H1 (cell line): ENCODE data around the gene CDC42BPB. TPM values are rescaled to one million over a fixed set of nuclear protein-coding genes. Genes with fewer than 3 reads are reported as not detected.

Experiments
- CTCF ChIA-PET: fragments of 300-600 bp; sonication (Branson Sonifier 250); formaldehyde crosslinking; loops from one replicate; lab custom pipeline; 2021; ENCODE audit not compliant: partially characterized antibody; lab: Charles Lee
- POLR2A ChIA-PET: fragments of 300-600 bp; sonication (Branson Sonifier 250); formaldehyde crosslinking; loops from one replicate; lab custom pipeline; 2021; ENCODE audit warnings: inconsistent platforms; ENCODE audit not compliant: partially characterized antibody; lab: Charles Lee
- DNase-seq, 2 experiments: peaks; one replicate each; pipeline versions ENCODE4 v3.0.0 to v3.0.0-alpha.2; 2010 to 2022; ENCODE audit warnings: low spot score in 2 of 2, low read depth in 1 of 2, mixed read lengths in 1 of 2
- FAIRE-seq: peaks from 2 replicates; lab custom pipeline; 2011; peaks lifted over from hg19 to GRCh38; lab: Jason Lieb, UNC
- H2AFZ ChIP-seq: 2 replicates; pipeline ENCODE4 v1.8.1; 2012; ENCODE audit warnings: low read length, inconsistent platforms
- H2AK5ac ChIP-seq: 2 replicates; pipeline ENCODE4 v1.6.1; 2013; ENCODE audit warnings: low read depth, low read length
- H2BK120ac ChIP-seq: replicated peaks from 2 replicates; pipeline ENCODE3; 2013; ENCODE audit warnings: low read depth, low read length, inconsistent platforms
- H2BK12ac ChIP-seq: 2 replicates; pipeline ENCODE4 v1.6.1; 2013; ENCODE audit warnings: low read depth, low read length
- H2BK15ac ChIP-seq: 2 replicates; pipeline ENCODE4 v1.6.1; 2013; ENCODE audit warnings: low read length
- H2BK20ac ChIP-seq: 2 replicates; pipeline ENCODE4 v1.6.1; 2013; ENCODE audit warnings: low read length
- H2BK5ac ChIP-seq: 2 replicates; pipeline ENCODE4 v1.6.1; 2013; ENCODE audit warnings: low read depth, low read length
- H3K14ac ChIP-seq: 2 replicates; pipeline ENCODE4 v1.6.1; 2013; ENCODE audit warnings: inconsistent platforms; ENCODE audit not compliant: insufficient read length
- H3K18ac ChIP-seq: 2 replicates; pipeline ENCODE4 v1.6.1; 2013; ENCODE audit warnings: low read length; ENCODE audit errors: extremely low read depth
- H3K23ac ChIP-seq: 2 replicates; pipeline ENCODE4 v1.6.1; 2013; ENCODE audit warnings: inconsistent platforms; ENCODE audit not compliant: insufficient read length
- H3K23me2 ChIP-seq: 2 replicates; pipeline ENCODE4 v1.6.1; 2013; ENCODE audit warnings: low read depth, low read length
- H3K27ac ChIP-seq: 2 replicates; pipeline ENCODE4 v1.6.1; 2011; ENCODE audit warnings: low read depth, low read length, inconsistent platforms
- H3K27me3 ChIP-seq, 4 experiments: replicated peaks in 1 of 4; 1 replicate in 1 of 4; 2 replicates in 3 of 4; pipeline versions ENCODE4 v1.6.1 to v1.8.1; 2011 to 2013; ENCODE audit warnings: low read length in 3 of 4, mild to moderate bottlenecking in 3 of 4, inconsistent platforms in 2 of 4, mixed read lengths in 2 of 4, moderate library complexity in 1 of 4; ENCODE audit not compliant: control insufficient read depth in 3 of 4, insufficient read depth in 3 of 4; ENCODE audit errors: extremely low read depth in 1 of 4
- H3K36me3 ChIP-seq, 4 experiments: 2 replicates each; pipeline versions ENCODE4 v1.6.1 to v1.8.1; 2011 to 2013; ENCODE audit warnings: mild to moderate bottlenecking in 4 of 4, low read length in 3 of 4, moderate library complexity in 2 of 4, control low read depth in 1 of 4, inconsistent platforms in 1 of 4; ENCODE audit not compliant: insufficient read depth in 4 of 4, control insufficient read depth in 2 of 4
- H3K4ac ChIP-seq: replicated peaks from 2 replicates; pipeline ENCODE3; 2013; ENCODE audit warnings: low read length, low read depth, mixed read lengths, inconsistent platforms; ENCODE audit not compliant: insufficient read length
- H3K4me1 ChIP-seq, 4 experiments: replicated peaks in 1 of 4; 1 replicate in 1 of 4; 2 replicates in 3 of 4; pipeline versions ENCODE4 v1.6.1 to v1.8.1; 2011 to 2013; ENCODE audit warnings: low read length in 3 of 4, inconsistent platforms in 2 of 4, mixed read lengths in 1 of 4; ENCODE audit not compliant: insufficient read depth in 4 of 4, control insufficient read depth in 3 of 4
- H3K4me2 ChIP-seq, 2 experiments: 2 replicates each; pipeline versions ENCODE4 v1.6.1 to v1.8.1; 2011 to 2013; ENCODE audit warnings: low read depth in 2 of 2, low read length in 2 of 2, control low read depth in 1 of 2, inconsistent platforms in 1 of 2, mild to moderate bottlenecking in 1 of 2; ENCODE audit not compliant: insufficient read depth in 1 of 2
- H3K4me3 ChIP-seq, 4 experiments: fragments of 200-600, 300-600 bp in 1 of 4; sonication (generic), shearing (Covaris generic), sonication (Bioruptor Twin) in 1 of 4; 2 replicates each; pipeline versions ENCODE4 v1.5.1 to v1.8.1; 2011 to 2016; ENCODE audit warnings: low read length in 4 of 4, low read depth in 3 of 4, control low read depth in 2 of 4, inconsistent platforms in 2 of 4, mild to moderate bottlenecking in 2 of 4, mixed read lengths in 1 of 4, moderate library complexity in 1 of 4; ENCODE audit not compliant: insufficient read depth in 2 of 4; ENCODE audit errors: extremely low read depth in 1 of 4
- H3K56ac ChIP-seq: replicated peaks from 2 replicates; pipeline ENCODE3; 2013; ENCODE audit warnings: low read depth, mild to moderate bottlenecking, mixed read lengths, low read length, inconsistent platforms; ENCODE audit not compliant: insufficient read length
- H3K79me1 ChIP-seq: 2 replicates; pipeline ENCODE4 v1.6.1; 2013; ENCODE audit warnings: low read depth, low read length, control low read depth
- H3K79me2 ChIP-seq, 2 experiments: 2 replicates each; pipeline versions ENCODE4 v1.6.1 to v1.8.1; 2012 to 2013; ENCODE audit warnings: low read length in 2 of 2, mild to moderate bottlenecking in 2 of 2, inconsistent platforms in 1 of 2; ENCODE audit not compliant: insufficient read depth in 2 of 2, control insufficient read depth in 1 of 2
- H3K9ac ChIP-seq, 4 experiments: replicated peaks in 1 of 4; 1 replicate in 1 of 4; 2 replicates in 3 of 4; pipeline versions ENCODE4 v1.6.1 to v1.8.1; 2011 to 2013; ENCODE audit warnings: low read depth in 3 of 4, low read length in 3 of 4, control low read depth in 2 of 4, mild to moderate bottlenecking in 2 of 4, moderate library complexity in 2 of 4, inconsistent platforms in 1 of 4; ENCODE audit errors: extremely low read depth in 1 of 4
- H3K9me3 ChIP-seq, 2 experiments: 2 replicates each; pipeline versions ENCODE4 v1.6.1 to v1.8.1; 2012 to 2013; ENCODE audit warnings: mild to moderate bottlenecking in 2 of 2, moderate library complexity in 2 of 2, control low read depth in 1 of 2, inconsistent platforms in 1 of 2, low read depth in 1 of 2, low read length in 1 of 2, mixed read lengths in 1 of 2; ENCODE audit not compliant: insufficient read depth in 2 of 2
- H4K20me1 ChIP-seq, 2 experiments: replicated peaks in 1 of 2; 2 replicates each; pipeline versions ENCODE3 to v1.8.1; 2011 to 2013; ENCODE audit warnings: inconsistent platforms in 2 of 2, low read length in 2 of 2, mild to moderate bottlenecking in 1 of 2; ENCODE audit not compliant: insufficient read depth in 2 of 2, control insufficient read depth in 1 of 2
- H4K5ac ChIP-seq: 2 replicates; pipeline ENCODE4 v1.6.1; 2013; ENCODE audit warnings: low read length, low read depth, mixed read lengths, inconsistent platforms; ENCODE audit not compliant: insufficient read length
- H4K8ac ChIP-seq: 2 replicates; pipeline ENCODE4 v1.8.0; 2013; ENCODE audit warnings: mild to moderate bottlenecking, moderate library complexity, low read length, inconsistent platforms; ENCODE audit not compliant: insufficient read depth; ENCODE audit errors: extremely low read depth
- H4K91ac ChIP-seq: replicated peaks from 2 replicates; pipeline ENCODE3; 2013; ENCODE audit warnings: low read length, mixed read lengths, inconsistent platforms; ENCODE audit not compliant: insufficient read length
- CEBPB ChIP-seq: IDR thresholded peaks from 2 replicates; pipeline ENCODE4 v1.6.1; 2012; ENCODE audit warnings: low read depth, low read length
- CHD1 ChIP-seq: IDR thresholded peaks from 2 replicates; pipeline ENCODE4 v1.6.1; 2012; ENCODE audit warnings: low read depth, low read length, improper control_type of control experiment
- EP300 ChIP-seq, 2 experiments: IDR thresholded peaks; 1 replicate in 1 of 2; 2 replicates in 1 of 2; pipeline ENCODE4 v1.6.1; 2011 to 2012; ENCODE audit warnings: low read depth in 2 of 2, low read length in 2 of 2, mild to moderate bottlenecking in 2 of 2, borderline replicate concordance in 1 of 2, inconsistent platforms in 1 of 2, moderate library complexity in 1 of 2
- MAFK ChIP-seq: IDR thresholded peaks from 2 replicates; pipeline ENCODE4 v1.6.1; 2012; ENCODE audit warnings: low read depth, mild to moderate bottlenecking, improper control_type of control experiment, low read length
- POLR2A ChIP-seq, 2 experiments: IDR thresholded peaks; 1 replicate in 1 of 2; 2 replicates in 1 of 2; pipeline ENCODE4 v1.6.1; 2011; ENCODE audit warnings: low read depth in 2 of 2, low read length in 2 of 2, mild to moderate bottlenecking in 2 of 2; ENCODE audit errors: control extremely low read depth in 1 of 2
- POU5F1 ChIP-seq: IDR thresholded peaks from 2 replicates; pipeline ENCODE4 v1.6.1; 2011; ENCODE audit warnings: low read depth, mild to moderate bottlenecking, low read length, moderate library complexity
- SAP30 ChIP-seq: fragments of 300-600 bp; sonication (generic); IDR thresholded peaks from 2 replicates; pipeline ENCODE4 v1.7.1; 2012; ENCODE audit warnings: low read length, moderate library complexity, mild to moderate bottlenecking, inconsistent platforms; ENCODE audit not compliant: insufficient read depth, insufficient replicate concordance
- SIN3A ChIP-seq, 2 experiments: IDR thresholded peaks in 1 of 2; conservative IDR thresholded peaks in 1 of 2; 2 replicates each; pipeline ENCODE4 v1.6.1; 2011 to 2012; ENCODE audit warnings: low read length in 2 of 2, improper control_type of control experiment in 1 of 2, low read depth in 1 of 2, mild to moderate bottlenecking in 1 of 2
- SRF ChIP-seq: IDR thresholded peaks from 2 replicates; pipeline ENCODE4 v1.6.1; 2011; ENCODE audit warnings: mild to moderate bottlenecking, low read depth, low read length, moderate library complexity
- TAF7 ChIP-seq: optimal IDR thresholded peaks from 2 replicates; pipeline ENCODE3; 2011; ENCODE audit warnings: low read depth, mild to moderate bottlenecking, inconsistent platforms, low read length, moderate library complexity, borderline replicate concordance
- TBP ChIP-seq: IDR thresholded peaks from 2 replicates; pipeline ENCODE4 v1.6.1; 2011; ENCODE audit warnings: low read depth, low read length, improper control_type of control experiment
- TEAD4 ChIP-seq: IDR thresholded peaks from 2 replicates; pipeline ENCODE4 v1.6.1; 2012; ENCODE audit warnings: low read depth, low read length, inconsistent platforms, mixed read lengths
- WGBS, 2 experiments: shearing (Covaris generic) in 1 of 2; methylation state at CpG; one replicate each; pipeline versions ENCODE4 v1.1.6 to v1.1.7; 2013 to 2015; ENCODE audit warnings: low lambda C conversion rate in 2 of 2, mixed read lengths in 2 of 2, inconsistent platforms in 1 of 2, low coverage in 1 of 2, missing lambda C conversion rate in 1 of 2; ENCODE audit not compliant: insufficient replicate concordance in 2 of 2, insufficient coverage in 1 of 2, insufficient read length in 1 of 2; ENCODE audit errors: extremely low coverage in 1 of 2, missing lambda C conversion rate in 1 of 2; 5-methylcytosine and 5-hydroxymethylcytosine counted together
- polyA plus RNA-seq, 7 experiments: library from polyadenylated mRNA; depleted of rRNA in 3 of 7; stranded (reverse) in 5 of 7; unstranded in 2 of 7; fragments of >200 nt in 5 of 7; fragments of 200-250 nt in 2 of 7; gene quantifications; 1 replicate in 5 of 7; 2 replicates in 1 of 7; 4 replicates in 1 of 7; pipeline versions ENCODE4 v1.2.1 to v1.2.3, GENCODE V29; 2011 to 2013; ENCODE audit warnings: missing spikeins in 2 of 7, mixed read lengths in 2 of 7
- total RNA-seq: library from RNA; stranded (reverse); fragmentation: NEBNext Ultra II Directional; extraction: Animal tissue kit (Norgen Biotek cat#: 25700); gene quantifications from 2 replicates; pipeline ENCODE4 v1.2.1, GENCODE V29; 2021

The CDC42BPB gene
- total and polyA plus RNA-seq, 2 of the 8 experiments (the other 6 are each of a cell fraction or from before 2014, with no cell fraction given), result 51.2 to 88.2 TPM

DNA sequence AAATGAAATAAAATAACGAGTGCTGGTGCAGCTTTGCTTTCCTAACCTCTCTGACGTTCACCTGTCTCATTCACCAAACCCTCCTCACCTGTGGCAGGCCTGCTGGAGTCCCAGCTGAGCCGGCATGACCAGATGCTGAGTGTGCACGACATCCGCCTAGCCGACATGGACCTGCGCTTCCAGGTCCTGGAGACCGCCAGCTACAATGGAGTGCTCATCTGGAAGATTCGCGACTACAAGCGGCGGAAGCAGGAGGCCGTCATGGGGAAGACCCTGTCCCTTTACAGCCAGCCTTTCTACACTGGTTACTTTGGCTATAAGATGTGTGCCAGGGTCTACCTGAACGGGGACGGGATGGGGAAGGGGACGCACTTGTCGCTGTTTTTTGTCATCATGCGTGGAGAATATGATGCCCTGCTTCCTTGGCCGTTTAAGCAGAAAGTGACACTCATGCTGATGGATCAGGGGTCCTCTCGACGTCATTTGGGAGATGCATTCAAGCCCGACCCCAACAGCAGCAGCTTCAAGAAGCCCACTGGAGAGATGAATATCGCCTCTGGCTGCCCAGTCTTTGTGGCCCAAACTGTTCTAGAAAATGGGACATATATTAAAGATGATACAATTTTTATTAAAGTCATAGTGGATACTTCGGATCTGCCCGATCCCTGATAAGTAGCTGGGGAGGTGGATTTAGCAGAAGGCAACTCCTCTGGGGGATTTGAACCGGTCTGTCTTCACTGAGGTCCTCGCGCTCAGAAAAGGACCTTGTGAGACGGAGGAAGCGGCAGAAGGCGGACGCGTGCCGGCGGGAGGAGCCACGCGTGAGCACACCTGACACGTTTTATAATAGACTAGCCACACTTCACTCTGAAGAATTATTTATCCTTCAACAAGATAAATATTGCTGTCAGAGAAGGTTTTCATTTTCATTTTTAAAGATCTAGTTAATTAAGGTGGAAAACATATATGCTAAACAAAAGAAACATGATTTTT lies 151.9 kb downstream of the CDC42BPB start:
- H4K8ac ChIP-seq, result no peak overlapping the region
- no peak overlapping the region for H2AFZ ChIP-seq
- H3K23me2 ChIP-seq, result no peaks in the 10 kb centered on the region
- no peak overlapping the region for H4K91ac ChIP-seq
- H2BK5ac ChIP-seq, result no peak overlapping the region
- 95% methylated on average over 38 of the region's 38 CpGs; no CpG with 5 or more reads in 1 of the 2 experiments for WGBS, 2 experiments
- no peak overlapping the region for H2AK5ac ChIP-seq
- no peak overlapping the region for H3K4me3 ChIP-seq
- no peak overlapping the region for H3K4ac ChIP-seq
- H4K5ac ChIP-seq, result no peak overlapping the region
- no peaks in the 10 kb centered on the region for H3K4me1 ChIP-seq
- no peaks in the 10 kb centered on the region for H3K79me2 ChIP-seq
- no peaks in the 10 kb centered on the region for H3K79me1 ChIP-seq
- no peak overlapping the region for H3K14ac ChIP-seq
- H3K56ac ChIP-seq, result no peak overlapping the region
- no peak overlapping the region for H2BK12ac ChIP-seq
- ChIA-PET POLR2A (no interaction called here), CTCF (interaction anchor here (0.7 kb wide), 1 partner anchor 19 kb away, joined by 3 read pairs; no protein-coding TSS in a partner anchor)
- H3K9me3 ChIP-seq, result peaks cover 3 to 15% of the 10 kb centered on the region in 2 experiments; a peak in 2 of 4 replicates
- no peak overlapping the region for H3K9ac ChIP-seq
- FAIRE-seq, result no peak
- H2BK15ac ChIP-seq, result no peak overlapping the region
- H3K4me2 ChIP-seq, result no peak overlapping the region
- no peaks in the 10 kb centered on the region for H3K27me3 ChIP-seq
- H2BK20ac ChIP-seq, result no peak overlapping the region
- H3K36me3 ChIP-seq, result peaks cover 0 to 21% (median 7%) of the 10 kb centered on the region in 4 experiments; a peak in 3 of 8 replicates
- DNase-seq, result no peak
- no peak overlapping the region for H3K27ac ChIP-seq
- H3K18ac ChIP-seq, result no peak overlapping the region
- H3K23ac ChIP-seq, result no peak overlapping the region
- no peak overlapping the region for H2BK120ac ChIP-seq
- peaks cover 2% of the 10 kb centered on the region in 2 experiments for H4K20me1 ChIP-seq
- TF ChIP-seq SIN3A (conservative IDR thresholded peaks at IDR 0.05 in 1 of 2, IDR thresholded peaks at IDR 0.05 in 1 of 2; ENCODE audit: low read depth in 1 of 2, low read length in 2 of 2) (no peak), SRF (no peak), CEBPB (no peak), CHD1 (no peak), MAFK (no peak), TAF7 (no peak), TEAD4 (no peak), TBP (no peak), SAP30 (no peak), POLR2A (IDR thresholded peaks at IDR 0.05; ENCODE audit: control extremely low read depth in 1 of 2, low read depth in 2 of 2, low read length in 2 of 2) (no peak), POU5F1 (no peak), EP300 (IDR thresholded peaks at IDR 0.05; ENCODE audit: borderline replicate concordance in 1 of 2, low read depth in 2 of 2, low read length in 2 of 2) (no peak)
